Activated CD4-positive, alpha-beta T cell treated with anti-CD3 and anti-CD28 coated beads, Interleukin-2, amount 50 U/mL, for 4 hours (primary cell): Measurements from ENCODE around the gene GCFC2.
"Not testable (repeated sequence)": the region's sequence is repeated elsewhere in the genome, so short reads cannot be mapped to it uniquely, and the experiment has no call there.

Source experiments
- DNase-seq, 2 experiments: peaks; one replicate each; pipeline ENCODE4 v3.0.0-alpha.2; 2020

The GCFC2 gene

GRCh38 chr2:75710577-75711253 lies at the start of gene GCFC2:
GCFC2 (minus strand) TSS chr2:75710915; CDS start chr2:75710855, 60 bp downstream.
- peak; percentile 79 for DNase-seq

- no peak for DNase-seq
Observed at GRCh38 chr2:75752828-75753227, 42.1 kb upstream of the GCFC2 start.

- DNase-seq, result no peak
Observed at GRCh38 chr2:75751824-75752468, 41.2 kb upstream of the GCFC2 start.

GRCh38 chr2:75751360-75751759 lies 40.6 kb upstream of the GCFC2 start:
- no peak for DNase-seq

DNA sequence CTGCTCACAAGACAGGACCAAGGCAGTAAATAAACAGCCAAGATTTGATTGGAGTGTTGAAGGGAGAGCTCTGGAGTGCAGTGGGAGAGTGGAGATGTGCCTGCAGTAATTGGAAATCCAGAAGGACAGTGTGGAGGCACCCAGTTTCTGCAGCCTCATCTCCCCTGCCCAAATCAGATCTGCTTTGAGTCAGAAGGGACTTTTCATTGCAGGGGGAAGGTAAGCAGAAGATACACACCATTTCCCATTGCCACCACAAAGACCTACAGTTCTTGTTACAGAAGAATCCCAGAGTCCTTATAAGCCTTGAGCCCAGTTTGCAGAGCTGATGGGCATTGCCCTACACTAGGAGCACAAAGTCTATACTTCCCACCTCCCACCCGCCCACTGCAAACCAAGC lies 27.2 kb upstream of the GCFC2 start:
- DNase-seq, result no peak

DNA sequence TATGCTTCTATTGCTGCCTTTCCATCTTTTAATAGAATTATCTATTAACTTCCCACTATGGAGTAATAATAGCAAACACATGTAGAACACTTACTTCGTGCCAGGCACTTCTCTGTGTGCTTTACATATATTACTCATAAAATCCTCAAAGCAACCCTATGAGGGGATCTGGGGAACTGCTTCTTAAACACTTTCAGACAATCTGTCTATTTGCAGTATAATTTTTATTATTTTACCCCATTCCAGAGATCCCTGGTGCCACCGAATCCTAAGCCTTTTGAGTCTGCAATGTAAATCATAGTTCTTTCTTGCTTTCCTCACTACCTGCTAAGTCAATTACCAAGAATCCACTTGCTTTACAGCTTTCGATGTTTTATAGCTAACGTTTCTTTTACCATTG lies 25.6 kb upstream of the GCFC2 start:
- DNase-seq, result no peak

- no peak for DNase-seq
Observed at GRCh38 chr2:75729861-75730260, 19.1 kb upstream of the GCFC2 start.

DNA sequence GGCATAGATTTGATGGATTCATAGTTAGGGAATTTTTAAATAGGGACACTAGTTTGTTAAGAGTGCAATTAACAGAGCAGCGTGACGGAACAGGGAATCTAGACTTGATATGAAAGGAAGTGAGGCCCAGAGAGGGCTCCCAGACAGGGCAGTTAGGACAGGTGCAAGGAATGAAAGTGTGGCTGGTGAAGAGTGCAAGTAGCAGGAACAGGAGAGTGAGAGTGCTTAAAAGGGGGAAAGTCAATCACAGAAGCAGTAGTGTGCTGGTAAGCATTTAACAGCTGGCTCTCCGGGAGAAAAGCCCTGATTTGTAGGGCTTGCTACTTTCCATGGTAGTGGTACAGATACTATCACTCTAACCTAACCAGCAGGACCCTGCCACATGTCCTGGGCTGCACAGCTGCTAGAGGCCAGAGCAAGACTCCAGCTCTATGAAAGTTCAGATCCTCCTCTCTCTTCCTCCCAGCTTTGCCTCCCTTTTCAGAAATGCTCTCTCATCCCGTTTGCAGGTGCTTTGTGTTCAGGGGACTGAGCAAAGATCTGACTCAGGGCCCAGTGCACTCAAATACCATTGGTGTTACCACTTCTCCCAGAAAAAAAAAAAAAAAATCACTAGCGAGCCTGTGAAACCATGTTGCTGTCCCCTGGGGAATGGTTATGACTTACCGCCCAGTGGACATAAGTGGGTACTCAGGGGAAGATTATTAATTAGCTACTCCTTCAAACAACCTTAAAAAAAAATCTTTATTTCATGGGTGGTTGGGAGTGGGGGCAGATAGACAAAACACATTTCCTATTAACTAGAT lies 18.1 kb upstream of the GCFC2 start:
- DNase-seq, result no peak

- DNase-seq, result no peak
Observed at GRCh38 chr2:75722687-75723086, 12.0 kb upstream of the GCFC2 start.

GRCh38 chr2:75720525-75720924 lies 9.8 kb upstream of the GCFC2 start:
- no peak for DNase-seq

- DNase-seq, result no peak
Observed at GRCh38 chr2:75719616-75720015, 8.9 kb upstream of the GCFC2 start.

GRCh38 chr2:75716406-75716805 lies 5.7 kb upstream of the GCFC2 start:
- DNase-seq, result no peak

- DNase-seq, result not testable (repeated sequence)
Observed at GRCh38 chr2:75711590-75711989, 875 bp upstream of the GCFC2 start.

DNA sequence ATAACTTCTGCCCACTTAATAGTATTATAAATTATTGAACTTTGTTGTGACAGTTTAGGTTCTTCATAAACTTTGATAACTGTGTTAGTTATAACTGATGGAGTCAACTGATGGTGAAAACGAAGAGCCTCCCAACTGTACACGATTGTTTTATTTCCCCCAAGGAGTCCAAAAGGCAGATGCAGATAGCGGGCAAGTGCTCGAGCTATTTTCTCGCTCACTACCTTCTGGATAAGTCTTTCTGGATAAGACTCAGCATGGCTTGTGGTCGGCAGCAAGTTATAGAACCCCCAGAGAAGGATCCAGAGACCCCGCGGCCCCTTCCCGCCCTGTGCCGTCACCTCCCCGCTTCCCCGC lies 517 bp downstream of the GCFC2 start:
- DNase-seq, result no peak

DNA sequence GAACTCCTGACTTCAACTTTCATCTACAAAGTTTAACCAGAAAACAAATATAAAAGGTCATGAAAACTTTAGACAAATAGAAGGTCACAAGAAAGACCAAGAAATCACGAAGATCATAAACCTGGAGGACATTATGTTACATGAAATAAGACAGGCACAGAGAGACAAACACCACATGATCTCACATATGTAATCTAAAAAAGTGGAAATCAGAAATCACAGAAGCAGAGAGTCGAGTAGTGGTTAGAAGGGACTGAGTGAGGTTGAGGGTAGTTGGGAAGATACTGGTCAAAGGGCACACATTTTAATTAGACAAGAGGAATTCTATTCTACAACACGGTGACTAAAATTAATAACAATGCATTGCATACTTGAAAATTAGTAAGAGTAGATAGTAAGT lies 1.4 kb downstream of the GCFC2 start:
- no peak for DNase-seq

DNA sequence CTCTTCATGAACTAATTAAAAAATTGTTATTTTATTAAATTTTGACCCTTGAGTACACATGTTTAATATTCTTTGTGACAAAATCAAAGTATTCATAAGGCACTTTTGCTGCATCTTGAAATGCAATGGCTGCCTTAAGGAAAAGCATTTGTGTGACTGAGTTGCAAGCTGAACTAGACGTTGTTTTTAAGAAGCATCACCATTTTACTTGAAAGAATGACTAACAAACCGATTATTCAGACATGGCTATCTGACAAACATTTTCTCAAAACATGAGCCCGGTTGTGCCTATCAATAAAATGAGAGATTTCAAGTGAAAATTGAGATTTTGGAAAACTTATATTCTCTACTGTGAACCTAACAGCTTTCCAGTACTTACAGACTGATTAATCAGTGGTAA lies 2.8 kb downstream of the GCFC2 start:
- DNase-seq, result no peak

GRCh38 chr2:75705921-75706320 lies 4.8 kb downstream of the GCFC2 start:
- no peak for DNase-seq

- no peak for DNase-seq
Observed at GRCh38 chr2:75703589-75704287, 7.0 kb downstream of the GCFC2 start.

- no peak for DNase-seq
Observed at GRCh38 chr2:75702593-75702992, 8.1 kb downstream of the GCFC2 start.

GRCh38 chr2:75698918-75699317 lies 11.8 kb downstream of the GCFC2 start:
- DNase-seq, result no peak

- DNase-seq, result no peak
Observed at GRCh38 chr2:75688196-75688595, 22.5 kb downstream of the GCFC2 start.

DNA sequence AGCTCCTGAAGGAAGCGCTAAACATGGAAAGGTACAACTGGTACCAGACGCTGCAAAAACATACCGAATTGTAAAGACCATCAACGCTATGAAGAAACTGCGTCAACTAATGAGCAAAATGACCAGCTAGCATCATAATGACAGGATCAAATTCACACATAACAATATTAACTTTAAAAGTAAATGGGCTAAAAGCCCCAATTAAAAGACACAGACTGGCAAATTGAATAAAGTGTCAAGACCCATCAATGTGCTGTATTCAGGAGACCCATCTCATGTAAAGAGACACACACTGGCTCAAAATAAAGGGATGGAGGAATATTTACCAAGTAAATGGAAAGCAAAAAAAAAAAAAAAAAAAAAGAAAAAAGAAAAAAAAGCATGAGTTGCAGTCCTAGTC lies 27.3 kb downstream of the GCFC2 start:
- DNase-seq, result not testable (repeated sequence)

DNA sequence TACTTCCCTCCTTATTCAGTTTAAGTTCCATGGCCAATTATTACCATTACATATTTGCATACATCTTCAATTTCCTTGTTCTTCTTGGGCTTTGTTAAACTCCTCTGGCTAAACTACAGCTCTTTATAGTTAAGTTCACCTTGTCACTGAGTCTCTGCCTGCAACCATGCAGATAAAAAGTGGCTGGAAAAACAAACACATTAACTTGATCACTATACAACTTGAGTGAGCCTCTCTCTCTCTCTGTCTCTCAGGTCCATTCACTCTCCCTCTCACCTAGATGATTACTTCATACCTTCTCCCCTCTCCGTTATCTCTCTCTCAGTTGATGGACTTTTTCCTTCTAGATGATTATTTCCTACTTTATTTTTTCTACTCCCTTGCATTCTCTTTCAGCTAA lies 30.3 kb downstream of the GCFC2 start:
- DNase-seq, result no peak
